Panc1 (cell line): ENCODE measurements around the gene FAM177B. TPM values are rescaled to one million over a fixed set of nuclear protein-coding genes. Genes with fewer than 3 reads are reported as not detected.

Experiments
- ATAC-seq: fragments of 200-7000 bp; cut with Tn5 transposase; 2 replicates; pipeline ENCODE4 v1.9.1; 2020; ENCODE audit warnings: mild to moderate bottlenecking, moderate library complexity
- BruUV-seq: library from RNA; stranded (reverse); fragments of 400-500 nt; replicated peaks from 2 replicates; lab custom pipeline; 2021; lab: Mats Ljungman, UMichigan
- CTCF ChIA-PET: fragments of 300-600 bp; sonication (Branson Sonifier 250); formaldehyde crosslinking; loops from one replicate; lab custom pipeline; 2022; ENCODE audit warnings: antibody characterized with exemption; lab: Charles Lee
- POLR2A ChIA-PET: fragments of 300-600 bp; sonication (Branson Sonifier 250); formaldehyde crosslinking; loops from one replicate; lab custom pipeline; 2022; ENCODE audit warnings: antibody characterized with exemption; lab: Charles Lee
- DNase-seq: peaks from one replicate; pipeline ENCODE4 v3.0.0-alpha.2; 2010; ENCODE audit warnings: low read depth, low spot score
- H3K27ac ChIP-seq: 2 replicates; pipeline ENCODE4 v1.5.1; 2011; ENCODE audit warnings: mild to moderate bottlenecking, low read length, inconsistent platforms
- H3K27me3 ChIP-seq: fragments of 200-500 bp; sonication (Bioruptor generic); 2 replicates; pipeline ENCODE4 v1.6.0; 2014; ENCODE audit warnings: low read length, inconsistent platforms; ENCODE audit not compliant: control insufficient read depth, insufficient read depth
- H3K36me3 ChIP-seq: fragments of 200-500 bp; sonication (Bioruptor generic); 2 replicates; pipeline ENCODE4 v1.5.1; 2014; ENCODE audit warnings: inconsistent platforms, mild to moderate bottlenecking, low read length, moderate library complexity; ENCODE audit not compliant: control insufficient read depth, insufficient read depth
- H3K4me1 ChIP-seq: 2 replicates; pipeline ENCODE4 v1.5.1; 2011; ENCODE audit warnings: inconsistent platforms, mild to moderate bottlenecking, low read length, moderate library complexity; ENCODE audit not compliant: control insufficient read depth, insufficient read depth
- H3K4me3 ChIP-seq, 2 experiments: 2 replicates each; pipeline ENCODE4 v1.5.1; 2011 to 2012; ENCODE audit warnings: low read depth in 2 of 2, low read length in 2 of 2, mild to moderate bottlenecking in 2 of 2, inconsistent platforms in 1 of 2, moderate library complexity in 1 of 2
- H3K9me3 ChIP-seq: fragments of 200-500 bp; sonication (Bioruptor generic); 2 replicates; pipeline ENCODE4 v1.5.1; 2014; ENCODE audit warnings: low read depth, mild to moderate bottlenecking, inconsistent platforms, low read length, moderate library complexity; ENCODE audit not compliant: control insufficient read depth, insufficient read depth
- POLR2AphosphoS5 ChIP-seq: IDR thresholded peaks from 2 replicates; pipeline ENCODE4 v1.6.1; 2012; ENCODE audit warnings: mild to moderate bottlenecking, low read depth, low read length, moderate library complexity
- SIN3A ChIP-seq: IDR thresholded peaks from 2 replicates; pipeline ENCODE4 v1.6.1; 2012; ENCODE audit warnings: low read depth, mild to moderate bottlenecking, low read length, moderate library complexity, borderline replicate concordance; ENCODE audit not compliant: insufficient read depth
- TCF7L2 ChIP-seq: IDR thresholded peaks from 2 replicates; pipeline ENCODE4 v1.6.1; 2011; ENCODE audit warnings: mild to moderate bottlenecking, low read depth, low read length, inconsistent platforms
- in situ Hi-C: cut with HindIII; loops from 2 replicates; pipeline ENCODE4 v1.10.0; 2016; ENCODE audit warnings: low sequenced_read_pairs, low pct_unique_long_range_greater_than_20kb
- intact Hi-C: fragments of 100-400 bp; cut with micrococcal nuclease; formaldehyde crosslinking; loops from one replicate; pipeline ENCODE4 v1.10.0; 2022; ENCODE audit not compliant: unreplicated experiment
- total RNA-seq: library from RNA; stranded (reverse); gene quantifications from one replicate; pipeline ENCODE4 v1.2.1, GENCODE V29; 2021; ENCODE audit not compliant: unreplicated experiment
- TF ChIP-seq, protein P1 (sequence below): fragments of 450-650 bp; IDR thresholded peaks from 2 replicates; pipeline ENCODE4 v1.5.1; 2017; ENCODE audit warnings: mild to moderate bottlenecking
- TF ChIP-seq, protein P2 (sequence below), 2 experiments: IDR thresholded peaks; 2 replicates each; pipeline ENCODE4 v1.6.1; 2011 to 2012; ENCODE audit warnings: low read depth in 2 of 2, control low read depth in 1 of 2, low read length in 1 of 2, mild to moderate bottlenecking in 1 of 2, moderate library complexity in 1 of 2; ENCODE audit not compliant: insufficient read depth in 1 of 2

The FAM177B gene
- total RNA-seq, 1 experiment from 2014 or later: not detected

DNA sequence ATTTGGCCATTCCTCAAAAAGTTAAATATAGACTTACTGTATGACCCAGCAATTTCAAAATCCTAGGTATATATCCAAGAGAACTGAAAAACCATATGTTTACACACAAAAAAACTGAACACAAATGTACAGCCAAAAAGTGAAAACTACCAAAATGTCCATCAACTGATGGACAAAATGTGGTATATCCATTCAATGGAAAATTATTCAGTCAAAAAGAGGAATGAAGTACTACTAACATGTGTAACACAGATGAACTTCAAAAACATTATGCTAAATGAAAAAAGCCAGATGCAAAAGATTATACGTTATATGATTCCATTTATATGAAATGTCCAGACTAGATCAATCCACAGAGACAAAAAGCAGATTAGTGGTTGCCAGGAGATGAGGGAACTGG lies 32.7 kb upstream of the FAM177B start:
- CTCF ChIA-PET: no interaction called here
- H3K4me1 ChIP-seq: no peaks in the 10 kb centered on the region
- no peak overlapping the region for H3K4me3 ChIP-seq
- BruUV-seq: no TSS peak
- H3K36me3 ChIP-seq: peaks cover 10% of the 10 kb centered on the region
- intact Hi-C loops (no loop called here), in situ Hi-C loops (no loop called here)
- TF ChIP-seq POLR2AphosphoS5 (no peak), SIN3A (no peak), TCF7L2 (no peak)
- TF ChIP-seq, protein P1, sequence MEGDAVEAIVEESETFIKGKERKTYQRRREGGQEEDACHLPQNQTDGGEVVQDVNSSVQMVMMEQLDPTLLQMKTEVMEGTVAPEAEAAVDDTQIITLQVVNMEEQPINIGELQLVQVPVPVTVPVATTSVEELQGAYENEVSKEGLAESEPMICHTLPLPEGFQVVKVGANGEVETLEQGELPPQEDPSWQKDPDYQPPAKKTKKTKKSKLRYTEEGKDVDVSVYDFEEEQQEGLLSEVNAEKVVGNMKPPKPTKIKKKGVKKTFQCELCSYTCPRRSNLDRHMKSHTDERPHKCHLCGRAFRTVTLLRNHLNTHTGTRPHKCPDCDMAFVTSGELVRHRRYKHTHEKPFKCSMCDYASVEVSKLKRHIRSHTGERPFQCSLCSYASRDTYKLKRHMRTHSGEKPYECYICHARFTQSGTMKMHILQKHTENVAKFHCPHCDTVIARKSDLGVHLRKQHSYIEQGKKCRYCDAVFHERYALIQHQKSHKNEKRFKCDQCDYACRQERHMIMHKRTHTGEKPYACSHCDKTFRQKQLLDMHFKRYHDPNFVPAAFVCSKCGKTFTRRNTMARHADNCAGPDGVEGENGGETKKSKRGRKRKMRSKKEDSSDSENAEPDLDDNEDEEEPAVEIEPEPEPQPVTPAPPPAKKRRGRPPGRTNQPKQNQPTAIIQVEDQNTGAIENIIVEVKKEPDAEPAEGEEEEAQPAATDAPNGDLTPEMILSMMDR: no peak
- TF ChIP-seq, protein P2, sequence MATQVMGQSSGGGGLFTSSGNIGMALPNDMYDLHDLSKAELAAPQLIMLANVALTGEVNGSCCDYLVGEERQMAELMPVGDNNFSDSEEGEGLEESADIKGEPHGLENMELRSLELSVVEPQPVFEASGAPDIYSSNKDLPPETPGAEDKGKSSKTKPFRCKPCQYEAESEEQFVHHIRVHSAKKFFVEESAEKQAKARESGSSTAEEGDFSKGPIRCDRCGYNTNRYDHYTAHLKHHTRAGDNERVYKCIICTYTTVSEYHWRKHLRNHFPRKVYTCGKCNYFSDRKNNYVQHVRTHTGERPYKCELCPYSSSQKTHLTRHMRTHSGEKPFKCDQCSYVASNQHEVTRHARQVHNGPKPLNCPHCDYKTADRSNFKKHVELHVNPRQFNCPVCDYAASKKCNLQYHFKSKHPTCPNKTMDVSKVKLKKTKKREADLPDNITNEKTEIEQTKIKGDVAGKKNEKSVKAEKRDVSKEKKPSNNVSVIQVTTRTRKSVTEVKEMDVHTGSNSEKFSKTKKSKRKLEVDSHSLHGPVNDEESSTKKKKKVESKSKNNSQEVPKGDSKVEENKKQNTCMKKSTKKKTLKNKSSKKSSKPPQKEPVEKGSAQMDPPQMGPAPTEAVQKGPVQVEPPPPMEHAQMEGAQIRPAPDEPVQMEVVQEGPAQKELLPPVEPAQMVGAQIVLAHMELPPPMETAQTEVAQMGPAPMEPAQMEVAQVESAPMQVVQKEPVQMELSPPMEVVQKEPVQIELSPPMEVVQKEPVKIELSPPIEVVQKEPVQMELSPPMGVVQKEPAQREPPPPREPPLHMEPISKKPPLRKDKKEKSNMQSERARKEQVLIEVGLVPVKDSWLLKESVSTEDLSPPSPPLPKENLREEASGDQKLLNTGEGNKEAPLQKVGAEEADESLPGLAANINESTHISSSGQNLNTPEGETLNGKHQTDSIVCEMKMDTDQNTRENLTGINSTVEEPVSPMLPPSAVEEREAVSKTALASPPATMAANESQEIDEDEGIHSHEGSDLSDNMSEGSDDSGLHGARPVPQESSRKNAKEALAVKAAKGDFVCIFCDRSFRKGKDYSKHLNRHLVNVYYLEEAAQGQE (IDR thresholded peaks at IDR 0.05; ENCODE audit: insufficient read depth in 1 of 2, low read depth in 2 of 2, low read length in 1 of 2): no peak
- no peak for DNase-seq
- ATAC-seq: no peak
- POLR2A ChIA-PET: no interaction called here
- H3K27me3 ChIP-seq: no peaks in the 10 kb centered on the region
- no peak overlapping the region for H3K27ac ChIP-seq
- H3K9me3 ChIP-seq: peaks cover 10% of the 10 kb centered on the region; the same call in 1 of the 2 replicates

DNA sequence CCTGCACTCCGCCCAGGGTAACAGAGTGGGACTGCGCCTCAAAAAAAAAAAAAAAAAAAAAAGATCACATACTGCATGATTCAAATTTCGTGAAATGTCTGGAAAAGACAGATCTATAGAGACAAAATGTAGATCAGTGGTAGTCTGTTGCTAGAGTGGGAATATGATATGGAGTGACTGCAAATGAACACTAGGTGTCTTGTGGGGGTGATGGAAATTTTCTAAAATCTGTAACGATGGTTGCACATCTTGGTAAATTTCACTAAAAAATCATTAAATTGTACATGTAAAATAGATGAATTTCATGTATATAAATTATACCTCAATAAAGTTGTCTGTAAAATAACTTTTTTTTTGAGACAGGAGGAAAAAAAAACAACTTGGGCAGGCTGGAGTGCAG lies 30.2 kb upstream of the FAM177B start:
- in situ Hi-C loops (no loop called here), intact Hi-C loops (no loop called here)
- BruUV-seq: no TSS peak
- no peaks in the 10 kb centered on the region for H3K27me3 ChIP-seq
- CTCF ChIA-PET: no interaction called here
- H3K4me1 ChIP-seq: peaks cover 9% of the 10 kb centered on the region
- POLR2A ChIA-PET: no interaction called here
- peaks cover 10% of the 10 kb centered on the region; the same call in 1 of the 2 replicates for H3K9me3 ChIP-seq
- no peak overlapping the region for H3K4me3 ChIP-seq
- TF ChIP-seq POLR2AphosphoS5 (no peak), SIN3A (no peak), TCF7L2 (no peak)
- TF ChIP-seq, protein P2 (IDR thresholded peaks at IDR 0.05; ENCODE audit: insufficient read depth in 1 of 2, low read depth in 2 of 2, low read length in 1 of 2): no peak
- TF ChIP-seq, protein P1: no peak
- H3K36me3 ChIP-seq: peaks cover 5% of the 10 kb centered on the region
- no peak overlapping the region for H3K27ac ChIP-seq
- no peak for DNase-seq
- no peak for ATAC-seq
